ENCODE results near the gene ELF5.

ELF5 gene

GRCh38 chr11:34492806-34493414 lies 20.7 kb downstream of the ELF5 start:
- DNase-seq (ENCODE audit: low spot score) = peak; percentile 64

- DNase-seq (ENCODE audit: low spot score) = no peak
These were observed 23.3 kb downstream of the ELF5 start for GRCh38 chr11:34490304-34490703.

GRCh38 chr11:34488855-34489557 lies 24.6 kb downstream of the ELF5 start:
- no peak for DNase-seq (ENCODE audit: low spot score)

GRCh38 chr11:34487430-34487829 lies 26.2 kb downstream of the ELF5 start:
- no peak for DNase-seq (ENCODE audit: low spot score)

GRCh38 chr11:34483106-34483874 lies 30.3 kb downstream of the ELF5 start:
- DNase-seq (ENCODE audit: low spot score) = no peak

- DNase-seq (ENCODE audit: low spot score) = no peak
These were observed 32.3 kb downstream of the ELF5 start for GRCh38 chr11:34481307-34481706.

GRCh38 chr11:34480314-34480713 lies 33.3 kb downstream of the ELF5 start:
- no peak for DNase-seq (ENCODE audit: low spot score)

GRCh38 chr11:34478845-34479663 lies 34.5 kb downstream of the ELF5 start:
- no peak for DNase-seq (ENCODE audit: low spot score)

- DNase-seq (ENCODE audit: low spot score) = no peak
These were observed 36.7 kb downstream of the ELF5 start for GRCh38 chr11:34476849-34477248.

- no peak for DNase-seq (ENCODE audit: low spot score)
These were observed 37.9 kb downstream of the ELF5 start for GRCh38 chr11:34475656-34476055.

GRCh38 chr11:34473603-34474169 lies 39.9 kb downstream of the ELF5 start:
- DNase-seq (ENCODE audit: low spot score) = no peak

- no peak for DNase-seq (ENCODE audit: low spot score)
These were observed 45.3 kb downstream of the ELF5 start for GRCh38 chr11:34468209-34468841.

GRCh38 chr11:34466802-34467488 lies 46.6 kb downstream of the ELF5 start:
- peak; percentile 10 for DNase-seq (ENCODE audit: low spot score)

GRCh38 chr11:34464591-34465051 lies 49.0 kb downstream of the ELF5 start:
- DNase-seq (ENCODE audit: low spot score) = no peak

- no peak for DNase-seq (ENCODE audit: low spot score)
These were observed 52.4 kb downstream of the ELF5 start for GRCh38 chr11:34461215-34461614.

- no peak for DNase-seq (ENCODE audit: low spot score)
These were observed 53.3 kb downstream of the ELF5 start for GRCh38 chr11:34460278-34460677.

- no peak for DNase-seq (ENCODE audit: low spot score)
These were observed 54.0 kb downstream of the ELF5 start for GRCh38 chr11:34459507-34460162.

- DNase-seq (ENCODE audit: low spot score) = no peak
These were observed 55.1 kb downstream of the ELF5 start for GRCh38 chr11:34458525-34458924.

GRCh38 chr11:34457607-34458006 lies 56.0 kb downstream of the ELF5 start:
- no peak for DNase-seq (ENCODE audit: low spot score)

Measured in kidney capillary endothelial cell (primary cell).